Lower leg skin (tissue), 3 donors: Measurements from ENCODE around the gene ANKS1A.

Source experiments
- POLR2A ChIP-seq, 2 donors: fragments of 450-650 bp; IDR thresholded peaks; one replicate each; pipeline ENCODE4 v1.6.1; 2016 to 2017; ENCODE audit warnings: antibody characterized with exemption in 2 of 2, mild to moderate bottlenecking in 1 of 2, moderate library complexity in 1 of 2
- TF ChIP-seq, protein P1 (sequence below), 3 donors: fragments of 450-650 bp; IDR thresholded peaks; one replicate each; pipeline ENCODE4 v1.5.1; 2016; ENCODE audit warnings: antibody characterized with exemption in 3 of 3, mild to moderate bottlenecking in 3 of 3, moderate library complexity in 2 of 3

DNA sequence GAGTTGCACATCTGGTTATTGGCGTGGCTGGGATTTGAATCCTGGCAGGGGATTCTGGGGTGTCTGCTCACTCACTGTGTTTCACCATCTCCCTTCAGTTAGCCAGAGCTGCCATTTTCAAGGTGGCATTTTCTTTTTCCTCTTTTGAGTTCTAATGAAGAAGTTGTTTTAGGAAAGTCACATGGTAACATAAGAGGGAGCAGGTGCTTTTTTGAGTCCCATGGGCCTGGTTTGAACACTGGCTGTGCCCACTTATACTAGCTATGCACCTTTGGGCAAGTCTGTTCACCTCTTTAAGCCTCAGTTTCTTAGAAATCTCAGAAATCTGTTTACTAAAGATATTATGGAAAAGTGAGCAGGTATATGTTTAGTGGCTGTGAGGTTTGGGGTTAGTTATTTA is 39.6 kb downstream of the ANKS1A start:
- TF ChIP-seq, protein P1, sequence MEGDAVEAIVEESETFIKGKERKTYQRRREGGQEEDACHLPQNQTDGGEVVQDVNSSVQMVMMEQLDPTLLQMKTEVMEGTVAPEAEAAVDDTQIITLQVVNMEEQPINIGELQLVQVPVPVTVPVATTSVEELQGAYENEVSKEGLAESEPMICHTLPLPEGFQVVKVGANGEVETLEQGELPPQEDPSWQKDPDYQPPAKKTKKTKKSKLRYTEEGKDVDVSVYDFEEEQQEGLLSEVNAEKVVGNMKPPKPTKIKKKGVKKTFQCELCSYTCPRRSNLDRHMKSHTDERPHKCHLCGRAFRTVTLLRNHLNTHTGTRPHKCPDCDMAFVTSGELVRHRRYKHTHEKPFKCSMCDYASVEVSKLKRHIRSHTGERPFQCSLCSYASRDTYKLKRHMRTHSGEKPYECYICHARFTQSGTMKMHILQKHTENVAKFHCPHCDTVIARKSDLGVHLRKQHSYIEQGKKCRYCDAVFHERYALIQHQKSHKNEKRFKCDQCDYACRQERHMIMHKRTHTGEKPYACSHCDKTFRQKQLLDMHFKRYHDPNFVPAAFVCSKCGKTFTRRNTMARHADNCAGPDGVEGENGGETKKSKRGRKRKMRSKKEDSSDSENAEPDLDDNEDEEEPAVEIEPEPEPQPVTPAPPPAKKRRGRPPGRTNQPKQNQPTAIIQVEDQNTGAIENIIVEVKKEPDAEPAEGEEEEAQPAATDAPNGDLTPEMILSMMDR (IDR thresholded peaks at IDR 0.05): no peak
- no peak for TF ChIP-seq POLR2A (IDR thresholded peaks at IDR 0.05)
